ENCODE results near the gene FGF14. TPM values are rescaled to one million over a fixed set of nuclear protein-coding genes. Genes with fewer than 3 reads are reported as not detected.

Gene FGF14
- polyA plus RNA-seq, 1 of the 3 experiments (the other 2 are of a cell fraction), result 0.20 TPM

- CTCF ChIA-PET, result no interaction called here
- H3F3A ChIP-seq (replicated peaks; ENCODE audit: insufficient read depth), result no peaks in the 10 kb centered on the region
- no peak overlapping the region for H3K27ac ChIP-seq (ENCODE audit: low read depth in 2 of 2, low read length in 1 of 2)
Observed at GRCh38 chr13:102017248-102017647, 384.6 kb downstream of the FGF14 start.

GRCh38 chr13:102012299-102013293 is 389.3 kb downstream of the FGF14 start:
- Histone ChIP-seq H3K9me2 (no peaks in the 10 kb centered on the region), H3K27ac (ENCODE audit: low read depth in 2 of 2, low read length in 1 of 2) (no peak overlapping the region), H3K4me2 (no peak overlapping the region), H3K27me3 (ENCODE audit: insufficient read depth) (no peaks in the 10 kb centered on the region), H3K36me3 (replicated peaks in 1 of 2; ENCODE audit: control insufficient read depth in 1 of 2, insufficient read depth in 2 of 2, low read length in 1 of 2) (no peaks in the 10 kb centered on the region), H3F3A (replicated peaks; ENCODE audit: insufficient read depth) (no peaks in the 10 kb centered on the region), H4K20me1 (ENCODE audit: insufficient read depth) (no peaks in the 10 kb centered on the region), H2AFZ (ENCODE audit: low read depth) (no peak overlapping the region), H3K9me3 (peaks cover 7% of the 10 kb centered on the region; the same call in 1 of the 2 replicates), H3K9ac (no peak overlapping the region), H3K4me1 (ENCODE audit: control insufficient read depth in 1 of 2, insufficient read depth in 2 of 2, low read depth in 1 of 2, low read length in 1 of 2) (peaks cover 0 to 6% of the 10 kb centered on the region in 2 experiments; a peak in 1 of 4 replicates), H3K4me3 (ENCODE audit: low read depth in 2 of 2, low read length in 1 of 2) (no peak overlapping the region), H3K79me2 (ENCODE audit: insufficient read depth) (no peaks in the 10 kb centered on the region)
- DNase-seq, result no peak
- ChIA-PET POLR2A (no interaction called here), CTCF (interaction anchor here (1.3 kb wide), 1 partner anchor 10 kb away, joined by 4 read pairs; no protein-coding TSS in a partner anchor)
- TF ChIP-seq EP300 (IDR thresholded peaks at IDR 0.05; ENCODE audit: borderline replicate concordance in 1 of 2, low read depth in 1 of 2, low read length in 1 of 2) (no peak), YY1 (IDR thresholded peaks at IDR 0.05; ENCODE audit: low read depth) (no peak), ELF1 (IDR thresholded peaks at IDR 0.05) (no peak), TEAD4 (IDR thresholded peaks at IDR 0.05; ENCODE audit: borderline replicate concordance, insufficient read depth) (no peak), MXI1 (IDR thresholded peaks at IDR 0.05; ENCODE audit: low read depth, low read length) (no peak), SIN3A (IDR thresholded peaks at IDR 0.05; ENCODE audit: borderline replicate concordance, low read depth, low read length) (no peak), EZH2phosphoT487 (IDR thresholded peaks at IDR 0.05; ENCODE audit: borderline replicate concordance, low read depth) (no peak), REST (IDR thresholded peaks at IDR 0.05; ENCODE audit: low read depth, low read length) (no peak), GATA2 (CRISPR knock-in tag; IDR thresholded peaks at IDR 0.05) (no peak), NFIC (IDR thresholded peaks at IDR 0.05; ENCODE audit: borderline replicate concordance) (no peak), JUND (IDR thresholded peaks at IDR 0.05) (no peak), SMC3 (IDR thresholded peaks at IDR 0.05; ENCODE audit: low read depth, low read length) (no peak), MAX (IDR thresholded peaks at IDR 0.05; ENCODE audit: low read depth) (no peak), GABPA (IDR thresholded peaks at IDR 0.05; ENCODE audit: low read depth) (no peak), MEF2A (IDR thresholded peaks at IDR 0.05; ENCODE audit: borderline replicate concordance, low read depth) (no peak)
- WGBS (ENCODE audit: low lambda C conversion rate), result 46% methylated on average over 7 of the region's 7 CpGs

More at GRCh38 chr13:102017248-102017647, 384.6 kb downstream of the FGF14 start:
- Histone ChIP-seq H3K36me3 (replicated peaks in 1 of 2; ENCODE audit: control insufficient read depth in 1 of 2, insufficient read depth in 2 of 2, low read length in 1 of 2) (no peaks in the 10 kb centered on the region), H3K9me2 (no peaks in the 10 kb centered on the region), H3K4me3 (ENCODE audit: low read depth in 2 of 2, low read length in 1 of 2) (no peak overlapping the region), H3K4me2 (no peak overlapping the region), H3K9ac (no peak overlapping the region), H3K27me3 (ENCODE audit: insufficient read depth) (no peaks in the 10 kb centered on the region), H2AFZ (ENCODE audit: low read depth) (no peak overlapping the region), H3K79me2 (ENCODE audit: insufficient read depth) (no peaks in the 10 kb centered on the region), H4K20me1 (ENCODE audit: insufficient read depth) (no peaks in the 10 kb centered on the region), H3K9me3 (peaks cover 9% of the 10 kb centered on the region; the same call in 1 of the 2 replicates), H3K4me1 (ENCODE audit: control insufficient read depth in 1 of 2, insufficient read depth in 2 of 2, low read depth in 1 of 2, low read length in 1 of 2) (peaks cover 0 to 6% of the 10 kb centered on the region in 2 experiments; a peak in 1 of 4 replicates)
- no peak for DNase-seq
- POLR2A ChIA-PET, result no interaction called here
- no peak for TF ChIP-seq USF2 (IDR thresholded peaks at IDR 0.05; ENCODE audit: borderline replicate concordance, low read depth, low read length)
- TF ChIP-seq RXRA (IDR thresholded peaks at IDR 0.05; ENCODE audit: borderline replicate concordance, low read depth), result no peak
- TF ChIP-seq FOXJ3 (CRISPR knock-in tag; IDR thresholded peaks at IDR 0.05), result no peak
- TF ChIP-seq RAD21 (IDR thresholded peaks at IDR 0.05; ENCODE audit: low read length), result no peak
- no peak for TF ChIP-seq RCOR1 (IDR thresholded peaks at IDR 0.05; ENCODE audit: low read length)
- TF ChIP-seq SIN3A (IDR thresholded peaks at IDR 0.05; ENCODE audit: borderline replicate concordance, low read depth, low read length), result no peak
- TF ChIP-seq EP300 (IDR thresholded peaks at IDR 0.05; ENCODE audit: borderline replicate concordance in 1 of 2, low read depth in 1 of 2, low read length in 1 of 2), result no peak
- TF ChIP-seq GABPA (IDR thresholded peaks at IDR 0.05; ENCODE audit: low read depth), result no peak
- TF ChIP-seq EZH2phosphoT487 (IDR thresholded peaks at IDR 0.05; ENCODE audit: borderline replicate concordance, low read depth), result no peak
- no peak for TF ChIP-seq TCF12 (IDR thresholded peaks at IDR 0.05)
- no peak for TF ChIP-seq MXI1 (IDR thresholded peaks at IDR 0.05; ENCODE audit: low read depth, low read length)
- no peak for TF ChIP-seq YY1 (IDR thresholded peaks at IDR 0.05; ENCODE audit: low read depth)

Measured in SK-N-SH (cell line).